HEK293 (cell line): ENCODE data around the gene EPHA4.

Source experiments
- BCL6B ChIP-seq: fragments of 450-650 bp; formaldehyde crosslinking; IDR thresholded peaks from 2 replicates; pipeline ENCODE4 v1.5.1; 2017; ENCODE audit warnings: missing biosample characterization, missing genetic modification characterization
- CTCF ChIP-seq: fragments of 450-650 bp; formaldehyde crosslinking; IDR thresholded peaks from 2 replicates; pipeline ENCODE4 v1.5.1; 2016; ENCODE audit warnings: missing biosample characterization, missing genetic modification characterization
- GLI4 ChIP-seq: fragments of 450-650 bp; formaldehyde crosslinking; IDR thresholded peaks from 2 replicates; pipeline ENCODE4 v1.5.1; 2016; ENCODE audit warnings: missing biosample characterization, missing genetic modification characterization
- HOXC10 ChIP-seq: sonication (generic); formaldehyde crosslinking; IDR thresholded peaks from 2 replicates; pipeline ENCODE4 v1.8.1; 2023; ENCODE audit warnings: mild to moderate bottlenecking, missing genetic modification reagents
- KLF9 ChIP-seq: fragments of 450-650 bp; formaldehyde crosslinking; IDR thresholded peaks from 2 replicates; pipeline ENCODE4 v1.5.1; 2016; ENCODE audit warnings: missing biosample characterization, missing genetic modification characterization, low read depth
- OVOL3 ChIP-seq: fragments of 450-650 bp; formaldehyde crosslinking; IDR thresholded peaks from 2 replicates; pipeline ENCODE4 v1.5.1; 2016; ENCODE audit warnings: missing biosample characterization, missing genetic modification characterization
- PRDM10 ChIP-seq: fragments of 450-650 bp; formaldehyde crosslinking; IDR thresholded peaks from 2 replicates; pipeline ENCODE4 v1.5.1; 2016; ENCODE audit warnings: missing biosample characterization, missing genetic modification characterization
- SCRT2 ChIP-seq: fragments of 450-650 bp; formaldehyde crosslinking; IDR thresholded peaks from 2 replicates; pipeline ENCODE4 v1.5.1; 2016; ENCODE audit warnings: missing biosample characterization, missing genetic modification characterization
- ZBTB11 ChIP-seq: fragments of 450-650 bp; formaldehyde crosslinking; conservative IDR thresholded peaks from 2 replicates; pipeline ENCODE4 v1.5.1; 2016; ENCODE audit warnings: low read depth, missing biosample characterization, missing genetic modification characterization
- ZNF10 ChIP-seq: fragments of 450-650 bp; formaldehyde crosslinking; IDR thresholded peaks from 2 replicates; pipeline ENCODE4 v1.5.1; 2017; ENCODE audit warnings: missing biosample characterization, missing genetic modification characterization
- ZNF184 ChIP-seq: fragments of 450-650 bp; IDR thresholded peaks from 2 replicates; pipeline ENCODE4 v1.5.1; 2018; ENCODE audit warnings: missing biosample characterization, mild to moderate bottlenecking, missing genetic modification characterization
- ZNF610 ChIP-seq: fragments of 450-650 bp; formaldehyde crosslinking; IDR thresholded peaks from 2 replicates; pipeline ENCODE4 v1.5.1; 2016; ENCODE audit warnings: missing biosample characterization, missing genetic modification characterization, borderline replicate concordance
- ZNF776 ChIP-seq: fragments of 450-650 bp; formaldehyde crosslinking; IDR thresholded peaks from 2 replicates; pipeline ENCODE4 v1.5.0; 2017; ENCODE audit warnings: missing biosample characterization, missing genetic modification characterization, borderline replicate concordance

- TF ChIP-seq CTCF (tag by site-specific recombination) (no peak), ZNF776 (tag by site-specific recombination) (no peak), HOXC10 (CRISPR knock-in tag) (no peak), PRDM10 (tag by site-specific recombination) (no peak), ZBTB11 (tag by site-specific recombination) (no peak), KLF9 (tag by site-specific recombination) (no peak), GLI4 (tag by site-specific recombination) (no peak), BCL6B (tag by site-specific recombination) (no peak), SCRT2 (tag by site-specific recombination) (no peak), OVOL3 (tag by site-specific recombination) (no peak), ZNF184 (tag by site-specific recombination) (no peak), ZNF610 (no peak), ZNF10 (tag by site-specific recombination) (no peak)
Measured at GRCh38 chr2:221377597-221377996, 194.5 kb downstream of the EPHA4 start.
